Lower leg skin (tissue), 3 donors: ENCODE data around the gene SELENOO.

Source experiments
- POLR2A ChIP-seq, 2 donors: fragments of 450-650 bp; IDR thresholded peaks; one replicate each; pipeline ENCODE4 v1.6.1; 2016 to 2017; ENCODE audit warnings: antibody characterized with exemption in 2 of 2, mild to moderate bottlenecking in 1 of 2, moderate library complexity in 1 of 2
- TF ChIP-seq, protein P1 (sequence below), 3 donors: fragments of 450-650 bp; IDR thresholded peaks; one replicate each; pipeline ENCODE4 v1.5.1; 2016; ENCODE audit warnings: antibody characterized with exemption in 3 of 3, mild to moderate bottlenecking in 3 of 3, moderate library complexity in 2 of 3

- TF ChIP-seq, protein P1, sequence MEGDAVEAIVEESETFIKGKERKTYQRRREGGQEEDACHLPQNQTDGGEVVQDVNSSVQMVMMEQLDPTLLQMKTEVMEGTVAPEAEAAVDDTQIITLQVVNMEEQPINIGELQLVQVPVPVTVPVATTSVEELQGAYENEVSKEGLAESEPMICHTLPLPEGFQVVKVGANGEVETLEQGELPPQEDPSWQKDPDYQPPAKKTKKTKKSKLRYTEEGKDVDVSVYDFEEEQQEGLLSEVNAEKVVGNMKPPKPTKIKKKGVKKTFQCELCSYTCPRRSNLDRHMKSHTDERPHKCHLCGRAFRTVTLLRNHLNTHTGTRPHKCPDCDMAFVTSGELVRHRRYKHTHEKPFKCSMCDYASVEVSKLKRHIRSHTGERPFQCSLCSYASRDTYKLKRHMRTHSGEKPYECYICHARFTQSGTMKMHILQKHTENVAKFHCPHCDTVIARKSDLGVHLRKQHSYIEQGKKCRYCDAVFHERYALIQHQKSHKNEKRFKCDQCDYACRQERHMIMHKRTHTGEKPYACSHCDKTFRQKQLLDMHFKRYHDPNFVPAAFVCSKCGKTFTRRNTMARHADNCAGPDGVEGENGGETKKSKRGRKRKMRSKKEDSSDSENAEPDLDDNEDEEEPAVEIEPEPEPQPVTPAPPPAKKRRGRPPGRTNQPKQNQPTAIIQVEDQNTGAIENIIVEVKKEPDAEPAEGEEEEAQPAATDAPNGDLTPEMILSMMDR (IDR thresholded peaks at IDR 0.05) = no peak
- no peak for TF ChIP-seq POLR2A (IDR thresholded peaks at IDR 0.05)
These were observed 52.5 kb downstream of the SELENOO start for GRCh38 chr22:50253046-50253915.
